IMR-90 (cell line): Measurements from ENCODE around the gene COG1. TPM values are rescaled to one million over a fixed set of nuclear protein-coding genes. Genes with fewer than 3 reads are reported as not detected.

Experiments used
- ATAC-seq: fragments of 200-7000 bp; cut with Tn5 transposase; 2 replicates; pipeline ENCODE4 v1.9.1; 2020; ENCODE audit warnings: low read depth, mild to moderate bottlenecking, moderate library complexity
- BruUV-seq: library from RNA; stranded (reverse); fragments of 400-500 nt; replicated peaks from 2 replicates; lab custom pipeline; 2021; lab: Mats Ljungman, UMichigan
- CTCF ChIA-PET: fragments of 300-600 bp; formaldehyde crosslinking; extraction: SDS; loops from one replicate; lab custom pipeline; 2021; ENCODE audit warnings: antibody characterized with exemption; lab: Yijun Ruan, JAX
- POLR2A ChIA-PET: fragments of 300-600 bp; sonication (Branson Sonifier 250); formaldehyde crosslinking; loops from one replicate; lab custom pipeline; 2022; ENCODE audit warnings: antibody characterized with exemption; ENCODE audit not compliant: unreplicated experiment; lab: Charles Lee
- DNase-seq: peaks from one replicate; pipeline ENCODE4 v3.0.0; 2013
- H2AFZ ChIP-seq: replicated peaks from 2 replicates; pipeline ENCODE3; 2013; ENCODE audit warnings: low read length, mild to moderate bottlenecking; ENCODE audit not compliant: poor library complexity
- H2AK5ac ChIP-seq: 2 replicates; pipeline ENCODE4 v1.6.1; 2013; ENCODE audit warnings: low read depth, low read length, inconsistent platforms
- H2AK9ac ChIP-seq: replicated peaks from 2 replicates; pipeline ENCODE3; 2013; ENCODE audit warnings: mild to moderate bottlenecking, low read depth, low read length, moderate library complexity; ENCODE audit not compliant: poor library complexity
- H2BK120ac ChIP-seq: 2 replicates; pipeline ENCODE4 v1.6.1; 2013; ENCODE audit warnings: low read depth, low read length, inconsistent platforms
- H2BK15ac ChIP-seq: 3 replicates; pipeline ENCODE4 v1.6.1; 2013; ENCODE audit warnings: low read depth, low read length, inconsistent platforms
- H2BK20ac ChIP-seq: 2 replicates; pipeline ENCODE4 v1.6.1; 2013; ENCODE audit warnings: low read depth, mild to moderate bottlenecking, inconsistent platforms, low read length, moderate library complexity
- H2BK5ac ChIP-seq: 2 replicates; pipeline ENCODE4 v1.6.1; 2013; ENCODE audit warnings: mild to moderate bottlenecking, low read depth, low read length, inconsistent platforms; ENCODE audit not compliant: poor library complexity, severe bottlenecking
- H3K14ac ChIP-seq: replicated peaks from 2 replicates; pipeline ENCODE4 v1.6.1; 2013; ENCODE audit warnings: low read depth, low read length, inconsistent platforms
- H3K18ac ChIP-seq: 2 replicates; pipeline ENCODE4 v1.6.1; 2013; ENCODE audit warnings: low read depth, low read length, control low read depth
- H3K23ac ChIP-seq: 2 replicates; pipeline ENCODE4 v1.6.1; 2013; ENCODE audit warnings: low read depth, low read length, inconsistent platforms
- H3K27ac ChIP-seq: 2 replicates; pipeline ENCODE4 v1.5.1; 2013; ENCODE audit warnings: mild to moderate bottlenecking, control low read depth, low read length; ENCODE audit not compliant: insufficient read depth
- H3K27me3 ChIP-seq: 2 replicates; pipeline ENCODE4 v1.6.1; 2013; ENCODE audit warnings: low read length; ENCODE audit not compliant: control insufficient read depth, insufficient read depth
- H3K36me3 ChIP-seq: 2 replicates; pipeline ENCODE4 v1.6.1; 2013; ENCODE audit warnings: low read length, mixed read lengths; ENCODE audit not compliant: control insufficient read depth, insufficient read depth
- H3K4ac ChIP-seq: 2 replicates; pipeline ENCODE4 v1.6.1; 2013; ENCODE audit warnings: low read depth, low read length, inconsistent platforms
- H3K4me1 ChIP-seq: 2 replicates; pipeline ENCODE4 v1.6.1; 2013; ENCODE audit warnings: low read length, mixed read lengths; ENCODE audit not compliant: control insufficient read depth, insufficient read depth
- H3K4me2 ChIP-seq: 2 replicates; pipeline ENCODE4 v1.6.1; 2013; ENCODE audit warnings: low read depth, mild to moderate bottlenecking, control low read depth, low read length, moderate library complexity
- H3K4me3 ChIP-seq: 2 replicates; pipeline ENCODE4 v1.5.1; 2013; ENCODE audit warnings: low read depth, mild to moderate bottlenecking, control low read depth, low read length, moderate library complexity; ENCODE audit not compliant: insufficient read depth
- H3K56ac ChIP-seq: 2 replicates; pipeline ENCODE4 v1.6.1; 2013; ENCODE audit warnings: low read length, inconsistent platforms; ENCODE audit not compliant: insufficient read depth; ENCODE audit errors: extremely low read depth
- H3K79me1 ChIP-seq, 2 experiments: 2 replicates each; pipeline ENCODE4 v1.6.1; 2013; ENCODE audit warnings: low read length in 2 of 2, inconsistent platforms in 1 of 2, low read depth in 1 of 2
- H3K9ac ChIP-seq: 2 replicates; pipeline ENCODE4 v1.6.1; 2013; ENCODE audit warnings: low read depth, low read length, control low read depth
- H3K9me1 ChIP-seq: 2 replicates; pipeline ENCODE4 v1.6.1; 2013; ENCODE audit warnings: low read length, inconsistent platforms; ENCODE audit not compliant: insufficient read depth
- H3K9me3 ChIP-seq: 2 replicates; pipeline ENCODE4 v1.6.1; 2013; ENCODE audit warnings: low read length; ENCODE audit not compliant: control insufficient read depth, insufficient read depth
- H4K20me1 ChIP-seq: 2 replicates; pipeline ENCODE4 v1.6.1; 2013; ENCODE audit warnings: low read length, inconsistent platforms; ENCODE audit not compliant: insufficient read depth
- H4K5ac ChIP-seq: 2 replicates; pipeline ENCODE4 v1.6.1; 2013; ENCODE audit warnings: mild to moderate bottlenecking, low read depth, low read length, control low read depth
- H4K8ac ChIP-seq, 2 experiments: 2 replicates each; pipeline ENCODE4 v1.6.1; 2013; ENCODE audit warnings: low read depth in 2 of 2, low read length in 2 of 2, control low read depth in 1 of 2, inconsistent platforms in 1 of 2
- H4K91ac ChIP-seq: 2 replicates; pipeline ENCODE4 v1.6.1; 2013; ENCODE audit warnings: low read depth, low read length, inconsistent platforms; ENCODE audit not compliant: insufficient read depth
- BHLHE40 ChIP-seq: fragments of 150-350 bp; IDR thresholded peaks from 2 replicates; pipeline ENCODE4 v1.6.1; 2016; ENCODE audit warnings: mild to moderate bottlenecking, low read depth, low read length
- CEBPB ChIP-seq: IDR thresholded peaks from 2 replicates; pipeline ENCODE4 v1.6.1; 2012; ENCODE audit warnings: low read depth, low read length, improper control_type of control experiment
- FOS ChIP-seq: fragments of 150-350 bp; IDR thresholded peaks from 2 replicates; pipeline ENCODE4 v1.6.1; 2016; ENCODE audit warnings: low read depth, low read length
- MAFK ChIP-seq: IDR thresholded peaks from 2 replicates; pipeline ENCODE4 v1.6.1; 2012; ENCODE audit warnings: low read depth, low read length, improper control_type of control experiment
- NFE2L2 ChIP-seq: fragments of 150-350 bp; IDR thresholded peaks from 2 replicates; pipeline ENCODE4 v1.6.1; 2016; ENCODE audit warnings: low read depth, mild to moderate bottlenecking, low read length
- POLR2A ChIP-seq: IDR thresholded peaks from 2 replicates; pipeline ENCODE4 v1.6.1; 2012; ENCODE audit warnings: mild to moderate bottlenecking, low read depth, low read length
- RAD21 ChIP-seq: IDR thresholded peaks from 2 replicates; pipeline ENCODE4 v1.6.1; 2012; ENCODE audit warnings: low read length, improper control_type of control experiment
- RFX5 ChIP-seq: IDR thresholded peaks from 2 replicates; pipeline ENCODE4 v1.8.0; 2012; ENCODE audit warnings: low read depth, mild to moderate bottlenecking, low read length, moderate library complexity
- SMC3 ChIP-seq: fragments of 150-350 bp; IDR thresholded peaks from 2 replicates; pipeline ENCODE4 v1.6.1; 2016; ENCODE audit warnings: low read depth, mild to moderate bottlenecking, antibody characterized with exemption, low read length, moderate library complexity
- WGBS, 2 experiments: methylation state at CpG; one replicate each; pipeline versions ENCODE4 v1.1.5 to v1.1.7; 2013; ENCODE audit warnings: missing lambda C conversion rate in 2 of 2; ENCODE audit not compliant: insufficient read length in 1 of 2; ENCODE audit errors: extremely low coverage in 2 of 2; 5-methylcytosine and 5-hydroxymethylcytosine counted together
- dilution Hi-C: fragments of 300-500 bp; cut with HindIII; formaldehyde crosslinking; loops from one replicate; pipeline ENCODE4 v1.14.3; 2018; ENCODE audit warnings: low sequenced_read_pairs; ENCODE audit not compliant: unreplicated experiment
- in situ Hi-C: fragments of 300-500 bp; cut with MboI; formaldehyde crosslinking; loops from 3 replicates; pipeline ENCODE4 v1.14.3; 2019; ENCODE audit warnings: low sequenced_read_pairs, inconsistent platforms, mixed read lengths
- intact Hi-C: fragments of 100-400 bp; cut with micrococcal nuclease; formaldehyde crosslinking; loops from 2 replicates; pipeline ENCODE4 v1.10.0; 2022
- polyA plus RNA-seq, 3 experiments: library from polyadenylated mRNA; depleted of rRNA; stranded (reverse); fragments of >200 nt; gene quantifications; 2 replicates each; pipeline ENCODE4 v1.2.3, GENCODE V29; 2012; ENCODE audit warnings: low replicate concordance in 1 of 3
- total RNA-seq: library from RNA; depleted of rRNA; stranded (reverse); fragments of >200 nt; gene quantifications from 2 replicates; pipeline ENCODE4 v1.2.3, GENCODE V29; 2012
- TF ChIP-seq, protein P1 (sequence below): conservative IDR thresholded peaks from 2 replicates; pipeline ENCODE4 v1.5.1; 2012; ENCODE audit warnings: mild to moderate bottlenecking, low read depth, low read length, improper control_type of control experiment
- TF ChIP-seq, protein P2 (sequence below): fragments of 150-350 bp; IDR thresholded peaks from 2 replicates; pipeline ENCODE4 v1.6.1; 2017; ENCODE audit warnings: mild to moderate bottlenecking, antibody characterized with exemption, low read length, low read depth

COG1 gene
- total and polyA plus RNA-seq, 2 of the 4 experiments (the other 2 are of a cell fraction), result 18.3 to 35.1 TPM

GRCh38 chr17:73163043-73163442 lies 29.8 kb upstream of the COG1 start:
- POLR2A ChIA-PET, result no interaction called here
- Histone ChIP-seq H2AFZ (no peak overlapping the region), H2BK5ac (no peak overlapping the region), H3K4ac (no peak overlapping the region), H3K14ac (no peak overlapping the region), H3K4me1 (peaks cover 8% of the 10 kb centered on the region; the same call in 1 of the 2 replicates), H3K18ac (no peak overlapping the region), H2BK120ac (no peak overlapping the region), H2BK20ac (no peak overlapping the region), H2AK9ac (no peak overlapping the region), H3K9me1 (no peaks in the 10 kb centered on the region; the same call in 1 of the 2 replicates), H4K20me1 (0 out of 2 replicates have a peak, but pooled peaks cover 3% of the 10 kb centered on the region), H3K9me3 (peaks cover 2% of the 10 kb centered on the region; the same call in 1 of the 2 replicates), H3K23ac (peak overlapping the region; percentile 20; the same call in 1 of the 2 replicates), H4K5ac (no peak overlapping the region), H2AK5ac (no peak overlapping the region), H3K27ac (no peak overlapping the region), H2BK15ac (no peak overlapping the region), H3K79me1 (no peaks in the 10 kb centered on the region), H4K91ac (no peak overlapping the region), H3K9ac (no peak overlapping the region), H3K36me3 (no peaks in the 10 kb centered on the region), H3K4me3 (no peak overlapping the region), H3K4me2 (no peak overlapping the region), H3K56ac (no peak overlapping the region), H3K27me3 (peaks cover 73% of the 10 kb centered on the region), H4K8ac (no peak overlapping the region)
- TF ChIP-seq, protein P1, sequence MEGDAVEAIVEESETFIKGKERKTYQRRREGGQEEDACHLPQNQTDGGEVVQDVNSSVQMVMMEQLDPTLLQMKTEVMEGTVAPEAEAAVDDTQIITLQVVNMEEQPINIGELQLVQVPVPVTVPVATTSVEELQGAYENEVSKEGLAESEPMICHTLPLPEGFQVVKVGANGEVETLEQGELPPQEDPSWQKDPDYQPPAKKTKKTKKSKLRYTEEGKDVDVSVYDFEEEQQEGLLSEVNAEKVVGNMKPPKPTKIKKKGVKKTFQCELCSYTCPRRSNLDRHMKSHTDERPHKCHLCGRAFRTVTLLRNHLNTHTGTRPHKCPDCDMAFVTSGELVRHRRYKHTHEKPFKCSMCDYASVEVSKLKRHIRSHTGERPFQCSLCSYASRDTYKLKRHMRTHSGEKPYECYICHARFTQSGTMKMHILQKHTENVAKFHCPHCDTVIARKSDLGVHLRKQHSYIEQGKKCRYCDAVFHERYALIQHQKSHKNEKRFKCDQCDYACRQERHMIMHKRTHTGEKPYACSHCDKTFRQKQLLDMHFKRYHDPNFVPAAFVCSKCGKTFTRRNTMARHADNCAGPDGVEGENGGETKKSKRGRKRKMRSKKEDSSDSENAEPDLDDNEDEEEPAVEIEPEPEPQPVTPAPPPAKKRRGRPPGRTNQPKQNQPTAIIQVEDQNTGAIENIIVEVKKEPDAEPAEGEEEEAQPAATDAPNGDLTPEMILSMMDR, result no peak
- TF ChIP-seq NFE2L2, result no peak
- TF ChIP-seq BHLHE40, result no peak
- no peak for TF ChIP-seq RAD21
- no peak for TF ChIP-seq MAFK
- TF ChIP-seq SMC3, result no peak
- no peak for TF ChIP-seq FOS
- TF ChIP-seq RFX5, result no peak
- TF ChIP-seq CEBPB, result no peak
- TF ChIP-seq, protein P2, sequence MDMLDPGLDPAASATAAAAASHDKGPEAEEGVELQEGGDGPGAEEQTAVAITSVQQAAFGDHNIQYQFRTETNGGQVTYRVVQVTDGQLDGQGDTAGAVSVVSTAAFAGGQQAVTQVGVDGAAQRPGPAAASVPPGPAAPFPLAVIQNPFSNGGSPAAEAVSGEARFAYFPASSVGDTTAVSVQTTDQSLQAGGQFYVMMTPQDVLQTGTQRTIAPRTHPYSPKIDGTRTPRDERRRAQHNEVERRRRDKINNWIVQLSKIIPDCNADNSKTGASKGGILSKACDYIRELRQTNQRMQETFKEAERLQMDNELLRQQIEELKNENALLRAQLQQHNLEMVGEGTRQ, result no peak
- TF ChIP-seq POLR2A, result no peak
- no peak for ATAC-seq
- in situ Hi-C loops, result no loop called here
- dilution Hi-C loops, result no loop called here
- BruUV-seq, result no TSS peak
- DNase-seq, result no peak
- intact Hi-C loops, result no loop called here
- CTCF ChIA-PET, result interaction anchor here (1.9 kb wide), 1 partner anchor 177 kb away, joined by 5 read pairs; no protein-coding TSS in a partner anchor
- WGBS, 2 experiments, result 20% methylated on average over 1 of the region's 8 CpGs; no CpG with 5 or more reads in 1 of the 2 experiments
